Measurements from ENCODE around the gene IL1R2. TPM values are rescaled to one million over a fixed set of nuclear protein-coding genes. Genes with fewer than 3 reads are reported as not detected.

The IL1R2 gene
- total and polyA plus RNA-seq, 2 of the 8 experiments (the other 6 are each of a cell fraction or from before 2014, with no cell fraction given): 0.06 TPM; not detected in 1

- TF ChIP-seq CHD7 (IDR thresholded peaks at IDR 0.05; ENCODE audit: insufficient replicate concordance, low read length) (no peak), EGR1 (IDR thresholded peaks at IDR 0.05; ENCODE audit: borderline replicate concordance, low read depth, low read length) (no peak), MAX (IDR thresholded peaks at IDR 0.05) (no peak), POLR2A (IDR thresholded peaks at IDR 0.05; ENCODE audit: control extremely low read depth in 1 of 2, low read depth in 2 of 2, low read length in 2 of 2) (no peak), SUZ12 (IDR thresholded peaks at IDR 0.05; ENCODE audit: low read length) (no peak), JUN (IDR thresholded peaks at IDR 0.05; ENCODE audit: low read depth, low read length) (no peak), SIRT6 (IDR thresholded peaks at IDR 0.05; ENCODE audit: low read length) (no peak), EP300 (IDR thresholded peaks at IDR 0.05; ENCODE audit: borderline replicate concordance in 1 of 2, low read depth in 2 of 2, low read length in 2 of 2) (no peak), HDAC6 (IDR thresholded peaks at IDR 0.05; ENCODE audit: low read depth, low read length) (no peak), POU5F1 (IDR thresholded peaks at IDR 0.05; ENCODE audit: low read depth, low read length) (no peak)
These were observed 32.6 kb downstream of the IL1R2 start (continued) for GRCh38 chr2:102024410-102024809.
